GM18520 (cell line): ENCODE data around the gene EDIL3.

Source experiments
- ATAC-seq: cut with Tn5 transposase; IDR thresholded peaks from one replicate; pipeline ENCODE4 v1.9.1; 2021; ENCODE audit not compliant: unreplicated experiment

EDIL3 gene, protein sequence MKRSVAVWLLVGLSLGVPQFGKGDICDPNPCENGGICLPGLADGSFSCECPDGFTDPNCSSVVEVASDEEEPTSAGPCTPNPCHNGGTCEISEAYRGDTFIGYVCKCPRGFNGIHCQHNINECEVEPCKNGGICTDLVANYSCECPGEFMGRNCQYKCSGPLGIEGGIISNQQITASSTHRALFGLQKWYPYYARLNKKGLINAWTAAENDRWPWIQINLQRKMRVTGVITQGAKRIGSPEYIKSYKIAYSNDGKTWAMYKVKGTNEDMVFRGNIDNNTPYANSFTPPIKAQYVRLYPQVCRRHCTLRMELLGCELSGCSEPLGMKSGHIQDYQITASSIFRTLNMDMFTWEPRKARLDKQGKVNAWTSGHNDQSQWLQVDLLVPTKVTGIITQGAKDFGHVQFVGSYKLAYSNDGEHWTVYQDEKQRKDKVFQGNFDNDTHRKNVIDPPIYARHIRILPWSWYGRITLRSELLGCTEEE

DNA sequence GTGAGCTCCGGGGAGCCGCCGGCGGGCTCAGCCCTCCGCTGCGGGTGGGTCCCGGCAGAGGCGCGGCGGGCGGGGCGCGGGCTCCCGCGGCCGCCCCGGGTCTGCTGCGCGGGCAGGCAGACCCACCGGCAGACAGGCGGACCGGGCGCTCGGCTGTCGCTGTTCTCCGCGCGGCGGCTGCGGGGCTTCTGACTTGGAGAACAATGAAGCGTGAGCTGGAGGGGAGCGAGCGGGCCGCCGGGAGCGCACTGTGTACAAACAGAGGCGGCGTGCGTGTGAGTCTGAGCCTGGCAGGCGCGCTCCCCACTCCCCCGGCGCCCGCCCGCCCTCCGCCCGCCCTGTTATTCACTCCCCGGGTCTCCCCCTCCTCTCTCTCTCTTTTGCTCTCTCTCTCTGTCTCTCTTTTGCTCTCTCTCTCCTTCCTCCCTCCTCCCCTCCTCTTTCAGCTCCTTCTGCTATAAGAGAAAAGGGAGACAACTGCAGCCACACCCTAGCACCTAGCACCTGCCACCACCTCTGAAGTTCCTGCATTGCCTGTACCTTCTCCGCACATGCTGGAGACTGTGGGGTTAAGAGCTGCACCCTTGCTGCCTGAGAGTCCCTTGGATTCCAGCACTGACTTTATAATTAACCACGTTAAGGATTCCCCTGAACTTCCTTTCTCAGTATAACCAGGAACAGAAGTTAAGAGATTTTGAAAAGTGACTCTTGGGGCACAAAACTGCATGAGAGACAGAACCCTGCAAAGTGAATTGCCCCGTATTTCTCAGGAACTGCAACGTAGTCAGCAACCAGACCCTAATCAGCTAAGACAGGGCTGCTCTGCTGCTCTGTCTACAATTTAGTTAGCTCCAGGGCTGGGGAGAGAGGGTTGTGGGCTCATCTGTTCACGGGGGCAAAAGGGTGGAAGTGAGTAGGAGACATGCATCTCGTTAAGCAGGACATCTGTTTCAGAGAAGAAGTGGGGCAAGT lies at the start of gene EDIL3:
EDIL3 (minus strand) TSS at position 277 of the 972 bp plus-strand sequence. CDS start 506 bp downstream, outside the sequence.
- ATAC-seq, result no peak

DNA sequence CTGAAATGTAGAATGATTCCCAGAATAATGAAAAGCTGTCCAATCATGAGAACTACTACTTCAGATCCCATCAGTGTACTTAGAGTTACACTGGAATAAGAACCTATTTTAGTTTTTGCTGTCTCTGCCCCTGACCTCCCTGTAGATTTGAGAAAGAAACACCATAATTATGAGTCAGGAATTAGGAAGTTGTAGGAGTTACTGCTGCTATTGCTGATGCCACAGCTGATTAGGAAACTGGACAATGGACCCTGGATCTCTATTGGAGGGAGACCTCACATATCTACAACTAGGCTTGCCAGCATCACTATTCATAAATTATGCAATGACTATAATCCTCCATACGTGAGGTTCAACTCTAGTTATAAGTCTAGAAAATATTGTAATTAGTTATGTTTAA lies 48.8 kb upstream of the EDIL3 start:
- ATAC-seq, result no peak

DNA sequence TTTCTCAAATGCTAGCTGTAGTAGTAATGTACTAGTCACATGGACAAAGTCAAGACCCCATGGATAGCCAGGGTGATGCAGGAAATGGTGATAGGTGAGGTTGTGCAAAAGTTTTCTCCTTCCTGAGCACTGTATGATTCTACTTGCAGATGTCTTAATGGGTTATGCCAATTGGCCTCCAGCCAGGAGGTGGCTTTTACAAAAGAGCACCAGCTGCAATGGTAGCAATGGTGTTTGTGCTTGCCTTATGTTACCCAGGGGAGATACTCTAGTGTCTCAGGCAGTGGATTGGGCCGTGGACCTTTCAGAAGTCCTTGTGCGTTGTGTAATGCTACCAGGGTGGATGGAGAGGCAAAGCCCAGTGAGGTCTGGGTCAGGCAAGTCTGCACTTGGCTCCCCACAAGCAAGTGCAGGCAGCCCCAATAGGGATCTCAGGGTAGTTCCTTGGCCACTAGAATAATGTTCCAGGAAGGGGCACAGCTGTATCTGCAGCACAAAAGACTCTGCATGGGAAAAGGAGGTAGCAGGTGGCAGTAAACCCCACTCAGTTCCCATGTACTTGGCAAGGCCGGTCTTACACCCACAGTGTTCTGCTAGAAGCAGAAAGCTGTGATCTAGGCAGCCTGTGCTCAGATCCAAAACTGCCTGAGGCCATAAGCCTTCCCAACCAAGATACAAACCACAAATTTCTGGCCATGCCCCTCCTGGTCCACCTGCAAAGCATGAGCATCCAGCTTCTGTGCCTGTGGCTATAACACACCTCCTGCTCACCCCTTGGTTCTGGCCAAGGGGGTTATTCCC lies 46.4 kb upstream of the EDIL3 start:
- ATAC-seq, result no peak

GRCh38 chr5:84430079-84430478 lies 45.4 kb upstream of the EDIL3 start:
- no peak for ATAC-seq

GRCh38 chr5:84425365-84425881 lies 40.7 kb upstream of the EDIL3 start:
- ATAC-seq, result no peak

DNA sequence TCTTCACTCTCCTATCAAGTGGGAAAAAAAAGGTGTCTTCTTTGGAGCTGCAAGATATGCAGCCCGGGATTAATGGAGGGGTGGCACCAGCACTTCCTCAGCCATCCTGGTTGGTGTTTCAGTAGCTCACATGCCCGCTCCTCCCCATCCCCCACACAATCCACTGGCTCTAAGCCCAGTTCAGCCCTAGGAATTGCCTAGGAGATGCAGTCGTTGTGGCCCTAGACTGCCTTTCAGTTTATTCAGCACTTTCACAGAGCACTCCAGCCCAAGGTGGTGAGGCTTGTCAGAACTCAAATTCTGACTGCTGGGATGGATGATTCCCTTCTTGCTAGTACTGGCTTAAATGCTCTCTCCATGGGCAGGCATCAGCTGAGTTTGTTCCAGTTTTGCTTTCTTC lies 35.1 kb upstream of the EDIL3 start:
- no peak for ATAC-seq

- no peak for ATAC-seq
Measured at GRCh38 chr5:84411832-84412605, 27.3 kb upstream of the EDIL3 start.

GRCh38 chr5:84406111-84406510 lies 21.4 kb upstream of the EDIL3 start:
- ATAC-seq, result no peak

DNA sequence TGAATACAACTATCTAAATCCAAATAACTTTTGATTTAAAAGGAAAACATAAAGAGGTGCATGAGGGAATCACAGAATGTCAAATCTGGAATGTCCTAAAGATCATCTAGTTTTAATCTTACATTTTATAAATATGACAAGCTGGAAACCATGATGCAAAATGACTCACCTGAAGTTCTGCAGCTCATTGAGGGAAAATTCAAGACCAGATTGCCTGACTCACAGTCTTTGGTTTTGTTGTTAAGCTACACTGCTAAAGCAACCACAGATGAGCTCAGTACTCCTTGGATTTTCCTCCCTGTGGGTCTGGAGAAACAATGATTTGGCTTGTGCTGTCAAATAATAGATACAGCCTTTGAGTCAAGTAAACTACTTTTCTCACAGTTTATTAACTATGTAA lies 19.1 kb upstream of the EDIL3 start:
- ATAC-seq, result no peak

DNA sequence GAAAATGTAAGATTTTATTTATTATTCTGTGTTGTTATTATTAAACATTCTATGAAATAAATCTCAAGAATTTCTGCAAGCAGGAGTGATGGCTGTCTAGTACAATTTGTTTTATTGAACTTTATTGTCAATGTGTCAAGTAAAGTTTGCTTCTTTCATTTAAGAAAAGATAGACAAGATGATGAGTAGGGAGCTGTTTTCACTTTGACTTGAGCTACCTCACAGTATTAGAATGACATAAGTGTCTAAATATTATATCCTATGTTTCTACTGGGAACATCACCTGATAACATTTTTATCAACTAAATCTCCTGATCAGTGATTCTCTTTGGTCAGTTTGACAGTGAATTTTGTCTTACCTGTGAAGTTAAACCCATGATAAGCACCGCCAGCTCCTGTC lies 12.7 kb upstream of the EDIL3 start:
- no peak for ATAC-seq

- no peak for ATAC-seq
Measured at GRCh38 chr5:84393969-84394368, 9.3 kb upstream of the EDIL3 start.

- no peak for ATAC-seq
Measured at GRCh38 chr5:84392836-84393235, 8.2 kb upstream of the EDIL3 start.

DNA sequence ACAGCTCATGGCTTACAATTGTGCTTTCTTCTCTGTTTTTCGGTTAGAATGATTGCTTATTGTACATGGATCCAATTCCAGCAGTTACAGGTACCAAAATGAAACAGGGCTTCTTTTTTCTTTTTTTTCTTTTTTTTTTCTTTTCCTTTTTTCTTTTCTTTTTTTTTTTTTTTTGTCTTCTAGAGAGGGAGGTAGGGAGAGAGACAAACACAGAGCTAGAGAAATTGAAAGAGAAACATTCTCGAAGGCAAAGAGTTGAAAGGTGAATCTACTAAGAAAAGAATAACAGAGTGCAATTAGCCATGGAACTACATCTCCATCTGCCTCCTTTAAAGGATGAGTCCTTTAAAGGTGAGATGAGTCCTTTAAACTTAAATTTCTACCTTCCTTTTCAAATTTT lies 1.0 kb upstream of the EDIL3 start:
- no peak for ATAC-seq

DNA sequence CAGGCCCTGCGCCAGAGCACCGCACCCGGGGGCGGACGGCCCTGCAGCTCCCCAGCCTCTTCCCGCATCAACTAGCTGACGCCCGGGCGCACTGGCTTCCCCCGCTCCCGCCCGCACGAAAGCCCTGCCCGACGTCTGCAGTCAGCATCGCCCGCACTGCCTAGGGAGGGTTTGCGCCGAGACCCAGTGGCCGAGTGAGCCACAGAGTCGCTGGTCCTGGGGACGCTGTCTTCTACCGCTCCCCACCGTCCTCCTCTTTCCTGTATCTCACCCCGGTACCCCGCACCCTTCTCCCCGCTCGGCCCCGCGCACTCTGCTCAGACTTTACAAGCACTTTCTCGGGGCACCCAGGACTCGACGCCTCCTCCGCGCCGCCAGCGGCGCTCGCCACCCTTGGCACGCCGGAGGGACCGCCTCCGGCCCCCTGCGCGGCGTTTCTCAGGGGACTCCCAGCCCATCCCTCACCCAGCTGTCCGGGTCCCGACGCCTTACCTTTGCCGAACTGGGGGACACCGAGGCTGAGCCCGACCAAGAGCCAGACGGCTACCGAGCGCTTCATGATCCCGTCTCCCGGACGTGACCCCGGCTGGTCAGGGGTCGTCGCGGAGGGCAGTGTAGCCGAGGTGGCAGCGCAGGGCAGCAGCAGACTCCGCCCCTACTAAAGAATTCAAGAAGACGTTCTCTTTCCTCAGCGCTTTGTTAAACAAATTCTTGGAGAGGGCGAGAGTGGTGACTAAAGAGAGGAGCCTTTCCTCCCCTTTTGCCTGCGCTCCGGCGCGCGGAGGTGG lies 670 bp downstream of the EDIL3 start:
- ATAC-seq, result no peak

GRCh38 chr5:84383296-84383815 lies 1.3 kb downstream of the EDIL3 start:
- no peak for ATAC-seq

DNA sequence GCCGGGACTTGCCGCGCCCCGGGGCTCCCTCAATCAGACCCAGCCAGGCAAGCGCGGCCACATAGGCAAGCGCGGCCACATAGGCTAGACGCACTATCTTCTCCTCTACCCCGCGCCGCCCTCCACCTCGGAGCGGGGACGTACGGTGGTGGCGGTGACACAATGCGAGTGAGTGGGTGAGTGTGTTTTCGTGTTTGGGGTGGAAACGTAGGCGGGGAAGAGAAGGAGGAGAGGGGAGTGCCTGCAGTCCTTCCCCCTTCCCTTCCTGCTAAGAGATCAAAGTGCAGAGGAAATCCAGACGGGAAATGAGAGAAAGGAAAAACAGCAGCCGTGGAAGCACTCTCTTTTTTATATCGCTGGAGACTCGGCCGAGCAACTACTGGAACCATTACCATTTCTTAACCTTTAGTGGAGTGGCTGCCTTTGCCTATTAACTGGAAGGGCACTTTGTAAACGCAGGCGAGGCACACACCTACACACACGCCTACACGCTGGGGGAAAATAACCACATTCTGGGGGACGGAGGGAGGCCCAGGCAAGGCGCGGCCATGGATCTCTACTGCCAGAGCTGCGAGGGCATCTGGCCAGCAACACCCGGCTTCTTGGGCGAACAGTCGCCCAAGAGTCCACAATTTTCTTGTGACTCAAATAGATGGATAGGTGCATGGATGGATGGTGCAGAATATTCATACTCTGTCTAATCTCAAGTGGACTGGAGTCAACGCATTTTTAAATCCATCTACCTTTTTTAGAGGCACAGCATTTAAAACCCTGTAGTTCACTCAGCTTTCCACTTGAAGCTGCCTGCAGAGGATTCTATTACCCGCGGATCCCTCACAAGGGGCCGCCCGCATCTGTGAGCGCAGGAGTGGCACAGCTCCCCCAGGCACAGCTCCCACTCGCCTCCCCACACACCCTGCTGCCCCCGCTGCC lies 2.1 kb downstream of the EDIL3 start:
- ATAC-seq, result no peak

DNA sequence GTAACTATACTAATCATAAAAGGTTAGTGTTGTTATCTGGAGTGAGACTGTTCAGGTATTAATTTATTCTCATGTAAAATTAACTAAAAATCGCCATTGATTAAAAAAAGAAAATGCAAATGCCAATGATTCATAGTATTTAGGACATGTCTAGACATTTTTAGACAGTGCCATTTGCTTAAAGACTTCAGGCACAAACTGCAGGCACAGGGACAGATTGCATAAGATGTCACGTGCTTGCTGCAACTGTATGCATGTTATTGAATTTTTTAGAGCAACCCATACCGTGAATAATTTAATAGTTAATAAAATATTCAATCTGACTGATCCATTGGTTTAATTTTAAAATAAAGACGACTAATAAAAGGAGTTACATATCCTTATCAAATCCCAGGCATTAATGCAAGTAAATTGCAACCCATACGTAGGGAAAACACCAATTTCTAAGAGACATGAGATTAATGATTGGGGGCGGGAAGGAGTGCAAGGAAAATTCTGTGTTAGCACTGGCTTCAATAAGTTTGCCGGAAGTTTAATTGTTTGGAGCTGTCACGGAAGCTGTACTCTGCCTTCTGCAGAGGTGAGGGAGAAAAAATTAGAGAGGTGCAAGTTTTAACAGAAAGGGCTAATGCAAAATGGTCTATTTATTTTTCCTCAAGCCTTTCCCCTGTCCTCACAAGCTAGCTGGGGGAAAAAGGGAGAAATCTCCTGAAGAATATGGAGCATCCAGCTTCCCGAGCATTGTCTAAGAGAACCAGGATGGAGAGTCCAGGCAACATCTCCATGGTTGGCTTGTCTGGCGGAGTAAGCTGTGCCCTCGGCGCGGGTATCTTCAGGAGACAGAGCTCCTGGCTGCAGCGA lies 2.9 kb downstream of the EDIL3 start:
- no peak for ATAC-seq
